Endothelial cell of umbilical vein (primary cell): Measurements from ENCODE around the gene FBXL14. TPM values are rescaled to one million over a fixed set of nuclear protein-coding genes. Genes with fewer than 3 reads are reported as not detected.

Experiments
- BruUV-seq: library from RNA; stranded (reverse); fragments of 400-500 nt; replicated peaks from 2 replicates; lab custom pipeline; 2021; lab: Mats Ljungman, UMichigan
- CTCF ChIA-PET: fragments of 300-600, 350-600 bp; sonication (Branson Sonifier 250); formaldehyde crosslinking; loops from one replicate; lab custom pipeline; 2021; ENCODE audit warnings: antibody characterized with exemption, inconsistent platforms; lab: Charles Lee
- POLR2A ChIA-PET: fragments of 300-600, 350-600 bp; sonication (Branson Sonifier 250); formaldehyde crosslinking; loops from one replicate; lab custom pipeline; 2021; ENCODE audit warnings: antibody characterized with exemption, inconsistent platforms; lab: Charles Lee
- DNase-seq: peaks from one replicate; pipeline ENCODE4 v3.0.0-alpha.2; 2011; ENCODE audit warnings: low read depth, low spot score
- FAIRE-seq: peaks from 2 replicates; lab custom pipeline; 2011; peaks lifted over from hg19 to GRCh38; lab: Jason Lieb, UNC
- H2AFZ ChIP-seq: 2 replicates; pipeline ENCODE4 v1.6.0; 2012; ENCODE audit warnings: low read depth, low read length, control low read depth, inconsistent platforms
- H3K27ac ChIP-seq: 2 replicates; pipeline ENCODE4 v1.5.1; 2011; ENCODE audit warnings: low read depth, mild to moderate bottlenecking, control low read depth, low read length, moderate library complexity; ENCODE audit not compliant: insufficient read depth
- H3K27me3 ChIP-seq, 2 experiments: 2 replicates each; pipeline versions ENCODE4 v1.6.0 to v1.6.1; 2011; ENCODE audit warnings: low read length in 2 of 2, mixed read lengths in 1 of 2; ENCODE audit not compliant: control insufficient read depth in 2 of 2, insufficient read depth in 2 of 2
- H3K36me3 ChIP-seq, 2 experiments: 2 replicates in 1 of 2; 3 replicates in 1 of 2; pipeline ENCODE4 v1.5.1; 2011; ENCODE audit warnings: low read length in 2 of 2, mild to moderate bottlenecking in 1 of 2, moderate library complexity in 1 of 2; ENCODE audit not compliant: control insufficient read depth in 2 of 2, insufficient read depth in 2 of 2; ENCODE audit errors: extremely low read depth in 1 of 2
- H3K4me1 ChIP-seq: 3 replicates; pipeline ENCODE4 v1.5.1; 2011; ENCODE audit warnings: mild to moderate bottlenecking, low read length; ENCODE audit not compliant: control insufficient read depth, insufficient read depth; ENCODE audit errors: extremely low read depth
- H3K4me2 ChIP-seq: 2 replicates; pipeline ENCODE4 v1.6.1; 2011; ENCODE audit warnings: low read length, control low read depth, mixed read lengths; ENCODE audit not compliant: insufficient read depth
- H3K4me3 ChIP-seq, 3 experiments: fragments of 200-600 bp in 1 of 3; sonication (generic), shearing (Covaris generic) in 1 of 3; replicated peaks in 1 of 3; 2 replicates each; pipeline ENCODE4 v1.5.1; 2011 to 2016; ENCODE audit warnings: control low read depth in 3 of 3, low read length in 3 of 3, mild to moderate bottlenecking in 2 of 3, inconsistent platforms in 1 of 3, low read depth in 1 of 3, moderate library complexity in 1 of 3; ENCODE audit not compliant: insufficient read depth in 1 of 3
- H3K79me2 ChIP-seq: 2 replicates; pipeline ENCODE4 v1.6.0; 2012; ENCODE audit warnings: low read length, inconsistent platforms; ENCODE audit not compliant: control insufficient read depth, insufficient read depth
- H3K9ac ChIP-seq: replicated peaks from 2 replicates; pipeline ENCODE3; 2011; ENCODE audit warnings: low read length, control low read depth; ENCODE audit not compliant: insufficient read depth; ENCODE audit errors: extremely low read depth
- H3K9me1 ChIP-seq: replicated peaks from 3 replicates; pipeline ENCODE4 v1.6.0; 2011; ENCODE audit warnings: mild to moderate bottlenecking, low read length; ENCODE audit not compliant: control insufficient read depth, insufficient read depth; ENCODE audit errors: extremely low read depth
- H3K9me3 ChIP-seq: replicated peaks from 2 replicates; pipeline ENCODE4 v1.5.1; 2012; ENCODE audit warnings: low read length, inconsistent platforms; ENCODE audit not compliant: control insufficient read depth, insufficient read depth
- H4K20me1 ChIP-seq: replicated peaks from 2 replicates; pipeline ENCODE3; 2011; ENCODE audit warnings: mild to moderate bottlenecking, low read length; ENCODE audit not compliant: control insufficient read depth, insufficient read depth; ENCODE audit errors: extremely low read depth
- CTCF ChIP-seq, 2 donors: IDR thresholded peaks; 1 replicate in 1 of 2; 2 replicates in 1 of 2; pipeline ENCODE4 v1.5.1; 2011; ENCODE audit warnings: low read length in 2 of 2, mild to moderate bottlenecking in 2 of 2, moderate library complexity in 2 of 2, control low read depth in 1 of 2, inconsistent platforms in 1 of 2, low read depth in 1 of 2; ENCODE audit not compliant: insufficient read depth in 1 of 2; ENCODE audit errors: extremely low read depth in 1 of 2
- EZH2 ChIP-seq: IDR thresholded peaks from 2 replicates; pipeline ENCODE4 v1.6.1; 2012; ENCODE audit warnings: borderline replicate concordance, low read depth, mild to moderate bottlenecking, moderate library complexity, low read length, inconsistent platforms; ENCODE audit not compliant: severe bottlenecking
- FOS ChIP-seq: IDR thresholded peaks from 2 replicates; pipeline ENCODE4 v1.6.1; 2011; ENCODE audit warnings: mild to moderate bottlenecking, low read length, moderate library complexity, borderline replicate concordance; ENCODE audit not compliant: insufficient read depth
- GATA2 ChIP-seq: IDR thresholded peaks from 2 replicates; pipeline ENCODE4 v1.7.0; 2011; ENCODE audit warnings: low read depth, mild to moderate bottlenecking, moderate library complexity, mixed read lengths, low read length; ENCODE audit not compliant: insufficient read length, insufficient read depth
- JUN ChIP-seq: IDR thresholded peaks from 2 replicates; pipeline ENCODE4 v1.6.1; 2011; ENCODE audit warnings: borderline replicate concordance, low read depth; ENCODE audit not compliant: insufficient read length, insufficient read depth
- MAX ChIP-seq: IDR thresholded peaks from 2 replicates; pipeline ENCODE4 v1.6.1; 2011; ENCODE audit not compliant: insufficient read depth, insufficient read length
- MYC ChIP-seq: IDR thresholded peaks from one replicate; pipeline ENCODE4 v1.6.1; 2011; ENCODE audit warnings: mild to moderate bottlenecking, low read depth, low read length
- POLR2A ChIP-seq: IDR thresholded peaks from 2 replicates; pipeline ENCODE4 v1.6.1; 2012; ENCODE audit warnings: low read depth, mild to moderate bottlenecking, control low read depth, low read length
- POLR2AphosphoS5 ChIP-seq: IDR thresholded peaks from 2 replicates; pipeline ENCODE4 v1.6.1; 2012; ENCODE audit warnings: low read depth, mild to moderate bottlenecking, control low read depth, low read length, moderate library complexity; ENCODE audit not compliant: insufficient read depth
- dilution Hi-C: fragments of 300-500 bp; cut with MboI; formaldehyde crosslinking; loops from one replicate; pipeline ENCODE4 v1.15.0; 2019; ENCODE audit warnings: low sequenced_read_pairs; ENCODE audit not compliant: extremely low pct_ligation_motif_present
- intact Hi-C: fragments of 100-400 bp; cut with micrococcal nuclease; formaldehyde crosslinking; loops from one replicate; pipeline ENCODE4 v1.10.0; 2022
- polyA plus RNA-seq, 4 experiments: library from polyadenylated mRNA; depleted of rRNA in 3 of 4; stranded (reverse) in 3 of 4; unstranded in 1 of 4; fragments of >200 nt; gene quantifications; 2 replicates each; pipeline versions ENCODE4 v1.2.1 to v1.2.3, GENCODE V29; 2011 to 2012; ENCODE audit warnings: missing spikeins in 1 of 4
- total RNA-seq: library from RNA; stranded (reverse); gene quantifications from 2 replicates; pipeline ENCODE4 v1.2.3, GENCODE V29; 2021

FBXL14 gene
- total and polyA plus RNA-seq, 2 donors (not counting 3 experiments of a cell fraction or from before 2014, with no cell fraction given), result 11.3 to 15.7 TPM

- dilution Hi-C loops, result loop anchor here (25.0 kb wide), 1 partner anchor 454 kb away; no protein-coding TSS in a partner anchor
- H3K4me3 ChIP-seq, result no peak overlapping the region
- H3K4me2 ChIP-seq, result no peak overlapping the region
- no peak overlapping the region for H3K9ac ChIP-seq
- ChIA-PET CTCF (interaction anchor here (1.2 to 2.9 kb wide), 2 partner anchors 17 to 449 kb away, joined by 3 to 13 read pairs; no protein-coding TSS in a partner anchor), POLR2A (no interaction called here)
- FAIRE-seq (no peak), DNase-seq (no peak)
- H2AFZ ChIP-seq, result no peak overlapping the region
- H3K27ac ChIP-seq, result no peak overlapping the region
- TF ChIP-seq JUN, result no peak
- TF ChIP-seq EZH2, result no peak
- no peak for TF ChIP-seq POLR2A
- TF ChIP-seq POLR2AphosphoS5, result no peak
- TF ChIP-seq FOS, result no peak
- H3K9me1 ChIP-seq, result no peaks in the 10 kb centered on the region
- H3K27me3 ChIP-seq, result peaks cover 26 to 32% of the 10 kb centered on the region in 2 experiments
- intact Hi-C loops, result no loop called here
- no peaks in the 10 kb centered on the region for H3K9me3 ChIP-seq
- BruUV-seq, result no TSS peak
- H3K79me2 ChIP-seq, result no peaks in the 10 kb centered on the region
- H3K36me3 ChIP-seq, result no peaks in the 10 kb centered on the region
- H4K20me1 ChIP-seq, result no peaks in the 10 kb centered on the region
- no peaks in the 10 kb centered on the region for H3K4me1 ChIP-seq
Measured at GRCh38 chr12:1566449-1567135, 27.8 kb downstream of the FBXL14 start.

GRCh38 chr12:1565172-1565571, 29.2 kb downstream of the FBXL14 start:
- intact Hi-C loops, result no loop called here
- no peak overlapping the region for H3K27ac ChIP-seq
- no peak overlapping the region for H3K4me3 ChIP-seq
- no peaks in the 10 kb centered on the region for H3K9me1 ChIP-seq
- DNase-seq, result no peak
- POLR2A ChIA-PET, result no interaction called here
- H3K4me2 ChIP-seq, result no peak overlapping the region
- H3K27me3 ChIP-seq, result peaks cover 22 to 26% of the 10 kb centered on the region in 2 experiments
- CTCF ChIA-PET, result interaction anchor here (1.3 to 2.9 kb wide), 2 partner anchors 16 to 447 kb away, joined by 4 to 13 read pairs; no protein-coding TSS in a partner anchor
- no peaks in the 10 kb centered on the region for H3K4me1 ChIP-seq
- no peaks in the 10 kb centered on the region for H3K9me3 ChIP-seq
- H3K36me3 ChIP-seq, result no peaks in the 10 kb centered on the region
- H4K20me1 ChIP-seq, result no peaks in the 10 kb centered on the region
- no peak overlapping the region for H3K9ac ChIP-seq
- BruUV-seq, result no TSS peak
- H2AFZ ChIP-seq, result no peak overlapping the region
- H3K79me2 ChIP-seq, result no peaks in the 10 kb centered on the region
- TF ChIP-seq JUN (no peak), FOS (no peak), MYC (no peak), CTCF (IDR thresholded peaks at IDR 0.05; ENCODE audit: extremely low read depth in 1 of 2, insufficient read depth in 1 of 2, low read depth in 1 of 2, low read length in 2 of 2) (no peak), POLR2A (no peak), EZH2 (no peak), GATA2 (no peak), MAX (no peak), POLR2AphosphoS5 (no peak)
- dilution Hi-C loops, result loop anchor here (25.0 kb wide), 1 partner anchor 453 kb away; no protein-coding TSS in a partner anchor
- no peak for FAIRE-seq
